Smooth muscle cell (in vitro differentiated cells): Measurements from ENCODE around the gene PLAC8. TPM values are rescaled to one million over a fixed set of nuclear protein-coding genes. Genes with fewer than 3 reads are reported as not detected.
"Not testable (repeated sequence)": the region's sequence is repeated elsewhere in the genome, so short reads cannot be mapped to it uniquely, and the experiment has no call there.

Experiments
- DNase-seq: peaks from one replicate; lab custom pipeline; 2025; ENCODE audit not compliant: unreplicated experiment; lab: John Stamatoyannopoulos, UW
- H2AFZ ChIP-seq: fragments of 200-600 bp; sonication (generic); 2 replicates; pipeline ENCODE4 v1.6.0; 2016; ENCODE audit warnings: antibody characterized with exemption, low read depth, mild to moderate bottlenecking
- H3F3A ChIP-seq: fragments of 200-600 bp; sonication (generic); 2 replicates; pipeline ENCODE4 v1.6.0; 2017; ENCODE audit warnings: antibody characterized with exemption, low read depth
- H3K27ac ChIP-seq: fragments of 200-600 bp; sonication (generic); 2 replicates; pipeline ENCODE4 v1.5.1; 2016; ENCODE audit warnings: low read depth, mild to moderate bottlenecking
- H3K27me3 ChIP-seq: fragments of 200-600 bp; sonication (generic); 2 replicates; pipeline ENCODE4 v1.6.1; 2016; ENCODE audit warnings: low read depth, mild to moderate bottlenecking
- H3K36me3 ChIP-seq: fragments of 200-600 bp; sonication (generic); 2 replicates; pipeline ENCODE4 v1.5.1; 2016; ENCODE audit warnings: low read depth
- H3K4me1 ChIP-seq: fragments of 200-600 bp; sonication (generic); 2 replicates; pipeline ENCODE4 v1.5.1; 2016; ENCODE audit warnings: low read depth
- H3K4me2 ChIP-seq: fragments of 200-600 bp; sonication (generic); 2 replicates; pipeline ENCODE4 v1.6.0; 2016; ENCODE audit warnings: mild to moderate bottlenecking
- H3K4me3 ChIP-seq: fragments of 200-600 bp; sonication (generic); 2 replicates; pipeline ENCODE4 v1.5.1; 2016; ENCODE audit warnings: mild to moderate bottlenecking
- H3K79me2 ChIP-seq: fragments of 200-600 bp; sonication (generic); 2 replicates; pipeline ENCODE4 v1.6.0; 2016; ENCODE audit warnings: low read depth, mild to moderate bottlenecking
- H3K9ac ChIP-seq: fragments of 200-600 bp; sonication (generic); 2 replicates; pipeline ENCODE4 v1.6.0; 2016; ENCODE audit warnings: low read depth
- H3K9me3 ChIP-seq: fragments of 200-600 bp; sonication (generic); replicated peaks from 2 replicates; pipeline ENCODE4 v1.5.1; 2016; ENCODE audit warnings: low read depth
- H4K20me1 ChIP-seq: fragments of 200-600 bp; sonication (generic); 2 replicates; pipeline ENCODE4 v1.6.0; 2016; ENCODE audit warnings: low read depth
- CTCF ChIP-seq: fragments of 200-600 bp; sonication (generic); IDR thresholded peaks from 2 replicates; pipeline ENCODE4 v1.5.1; 2017; ENCODE audit warnings: borderline replicate concordance, mild to moderate bottlenecking, antibody characterized with exemption; ENCODE audit not compliant: insufficient read depth, poor library complexity, severe bottlenecking
- WGBS: methylation state at CpG from one replicate; pipeline ENCODE4 v1.1.7; 2016; ENCODE audit warnings: low lambda C conversion rate; 5-methylcytosine and 5-hydroxymethylcytosine counted together
- polyA plus RNA-seq: library from polyadenylated mRNA; unstranded; fragments of >200 nt; fragmentation: Nextera tagmentation; extraction: Ambion mirVana; gene quantifications from 2 replicates; pipeline ENCODE4 v1.2.1, GENCODE V29; 2016
- total RNA-seq: library from RNA; depleted of rRNA; stranded (reverse); fragments of >200 nt; gene quantifications from 2 replicates; pipeline ENCODE4 v1.2.3, GENCODE V29; 2014

Gene PLAC8
- total and polyA plus RNA-seq, 2 experiments from 2014 or later: 5.0 to 25.6 TPM

- Histone ChIP-seq H3K9ac (no peak overlapping the region), H3F3A (no peaks in the 10 kb centered on the region), H3K4me3 (no peak overlapping the region), H3K36me3 (peaks cover 22% of the 10 kb centered on the region), H3K4me1 (no peaks in the 10 kb centered on the region), H3K27ac (no peak overlapping the region), H2AFZ (no peak overlapping the region), H3K79me2 (no peaks in the 10 kb centered on the region), H3K4me2 (no peak overlapping the region), H4K20me1 (no peaks in the 10 kb centered on the region), H3K27me3 (no peaks in the 10 kb centered on the region), H3K9me3 (no peaks in the 10 kb centered on the region)
- no peak for DNase-seq
- WGBS: 100% methylated on average over 1 of the region's 1 CpG
- no peak for TF ChIP-seq CTCF
Measured at GRCh38 chr4:83065266-83065665, 49.3 kb downstream of the PLAC8 start.

- Histone ChIP-seq H2AFZ (no peak overlapping the region), H3K9me3 (no peaks in the 10 kb centered on the region), H4K20me1 (no peaks in the 10 kb centered on the region), H3K27ac (no peak overlapping the region), H3K4me2 (no peak overlapping the region), H3K36me3 (peaks cover 14% of the 10 kb centered on the region), H3K4me3 (no peak overlapping the region), H3K4me1 (no peaks in the 10 kb centered on the region), H3K9ac (no peak overlapping the region), H3F3A (no peaks in the 10 kb centered on the region), H3K79me2 (no peaks in the 10 kb centered on the region), H3K27me3 (no peaks in the 10 kb centered on the region)
- DNase-seq: no peak
- no peak for TF ChIP-seq CTCF
- WGBS: 93% methylated on average over 4 of the region's 4 CpGs
Measured at GRCh38 chr4:83062739-83063138, 51.8 kb downstream of the PLAC8 start.

- DNase-seq: no peak
- no peaks in the 10 kb centered on the region for H3K4me1 ChIP-seq
- H3K36me3 ChIP-seq: peaks cover 13% of the 10 kb centered on the region
- no peaks in the 10 kb centered on the region for H3K9me3 ChIP-seq
- peaks cover under 1% of the 10 kb centered on the region for H4K20me1 ChIP-seq
- H3K79me2 ChIP-seq: peaks cover under 1% of the 10 kb centered on the region
- no peak overlapping the region for H3K4me3 ChIP-seq
- TF ChIP-seq CTCF: peak; percentile 20
- no peak overlapping the region for H2AFZ ChIP-seq
- H3F3A ChIP-seq: no peaks in the 10 kb centered on the region
- H3K9ac ChIP-seq: no peak overlapping the region
- H3K27me3 ChIP-seq: no peaks in the 10 kb centered on the region
- no peak overlapping the region for H3K4me2 ChIP-seq
- H3K27ac ChIP-seq: no peak overlapping the region
Measured at GRCh38 chr4:83054928-83055327, 59.6 kb downstream of the PLAC8 start.

- peaks cover 23% of the 10 kb centered on the region for H4K20me1 ChIP-seq
- not testable (repeated sequence) for H3K4me2 ChIP-seq, H3K4me1 ChIP-seq, H2AFZ ChIP-seq, H3K27ac ChIP-seq, DNase-seq, H3F3A ChIP-seq, H3K27me3 ChIP-seq, H3K9me3 ChIP-seq, H3K9ac ChIP-seq, H3K4me3 ChIP-seq
- 98% methylated on average over 8 of the region's 8 CpGs for WGBS
- peaks cover 43% of the 10 kb centered on the region for H3K79me2 ChIP-seq
- peaks cover 18% of the 10 kb centered on the region for H3K36me3 ChIP-seq
Measured at GRCh38 chr4:83048781-83049180, 65.7 kb downstream of the PLAC8 start.
